ENCODE measurements around the gene SULF2. TPM values are rescaled to one million over a fixed set of nuclear protein-coding genes. Genes with fewer than 3 reads are reported as not detected.
A peak's percentile ranks its signal among the peaks of the same experiment; 100 is the strongest.

SULF2 gene
- total RNA-seq, 1 donor from 2014 or later: 62.1 TPM

DNA sequence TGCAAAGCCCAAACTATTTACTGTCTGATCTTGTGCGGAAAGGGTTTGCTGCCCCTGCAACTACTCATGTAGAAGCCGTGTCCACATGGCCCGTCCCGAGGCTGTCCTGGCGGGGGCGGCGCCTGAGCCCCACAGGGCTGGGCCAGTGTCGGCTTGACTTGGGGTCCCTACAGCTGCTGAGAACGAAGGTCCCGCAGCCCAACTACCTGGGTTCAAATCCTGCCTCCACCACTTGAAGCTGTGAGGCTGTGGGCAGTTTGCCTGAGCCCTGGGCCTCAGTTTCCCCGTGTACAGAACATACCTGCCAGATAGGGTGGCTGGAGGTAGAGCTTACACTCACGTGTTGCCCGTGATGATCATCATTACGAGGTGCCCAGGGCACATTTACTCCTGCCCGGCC is 111.1 kb downstream of the SULF2 start:
- DNase-seq (ENCODE audit: low spot score): no peak
- no peak overlapping the region for H3K4me3 Mint-ChIP-seq (ENCODE audit: unreplicated experiment)
- peaks cover 4% of the 10 kb centered on the region for H3K36me3 Mint-ChIP-seq (ENCODE audit: low read depth, unreplicated experiment)
- no peak overlapping the region for H3K27ac Mint-ChIP-seq (ENCODE audit: unreplicated experiment)
- no peaks in the 10 kb centered on the region for H3K9me3 Mint-ChIP-seq (ENCODE audit: unreplicated experiment)
- H3K4me1 Mint-ChIP-seq (ENCODE audit: unreplicated experiment): peaks cover 6% of the 10 kb centered on the region
- H3K27me3 Mint-ChIP-seq (ENCODE audit: unreplicated experiment): peaks cover 11% of the 10 kb centered on the region
- TF ChIP-seq, protein P1, sequence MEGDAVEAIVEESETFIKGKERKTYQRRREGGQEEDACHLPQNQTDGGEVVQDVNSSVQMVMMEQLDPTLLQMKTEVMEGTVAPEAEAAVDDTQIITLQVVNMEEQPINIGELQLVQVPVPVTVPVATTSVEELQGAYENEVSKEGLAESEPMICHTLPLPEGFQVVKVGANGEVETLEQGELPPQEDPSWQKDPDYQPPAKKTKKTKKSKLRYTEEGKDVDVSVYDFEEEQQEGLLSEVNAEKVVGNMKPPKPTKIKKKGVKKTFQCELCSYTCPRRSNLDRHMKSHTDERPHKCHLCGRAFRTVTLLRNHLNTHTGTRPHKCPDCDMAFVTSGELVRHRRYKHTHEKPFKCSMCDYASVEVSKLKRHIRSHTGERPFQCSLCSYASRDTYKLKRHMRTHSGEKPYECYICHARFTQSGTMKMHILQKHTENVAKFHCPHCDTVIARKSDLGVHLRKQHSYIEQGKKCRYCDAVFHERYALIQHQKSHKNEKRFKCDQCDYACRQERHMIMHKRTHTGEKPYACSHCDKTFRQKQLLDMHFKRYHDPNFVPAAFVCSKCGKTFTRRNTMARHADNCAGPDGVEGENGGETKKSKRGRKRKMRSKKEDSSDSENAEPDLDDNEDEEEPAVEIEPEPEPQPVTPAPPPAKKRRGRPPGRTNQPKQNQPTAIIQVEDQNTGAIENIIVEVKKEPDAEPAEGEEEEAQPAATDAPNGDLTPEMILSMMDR (IDR thresholded peaks at IDR 0.05; ENCODE audit: unreplicated experiment): no peak

DNA sequence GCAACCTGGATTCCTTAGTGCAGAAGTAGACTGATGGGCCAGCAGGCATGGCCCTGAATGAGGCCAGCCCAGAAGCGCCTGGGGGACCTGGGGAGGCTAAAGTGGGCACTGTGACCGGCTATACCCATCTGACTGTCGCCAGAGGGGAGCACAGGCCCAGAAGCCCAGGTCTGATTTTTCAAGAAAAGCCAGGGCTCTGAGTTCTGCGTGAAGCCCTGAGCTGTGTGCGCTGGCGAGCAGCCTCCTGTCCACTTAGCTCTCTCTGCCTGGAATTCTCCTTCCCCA is 111.7 kb downstream of the SULF2 start:
- H3K4me3 Mint-ChIP-seq (ENCODE audit: unreplicated experiment): no peak overlapping the region
- no peak overlapping the region for H3K27ac Mint-ChIP-seq (ENCODE audit: unreplicated experiment)
- H3K36me3 Mint-ChIP-seq (ENCODE audit: low read depth, unreplicated experiment): peaks cover 8% of the 10 kb centered on the region
- no peaks in the 10 kb centered on the region for H3K9me3 Mint-ChIP-seq (ENCODE audit: unreplicated experiment)
- DNase-seq (ENCODE audit: low spot score): no peak
- TF ChIP-seq, protein P1 (IDR thresholded peaks at IDR 0.05; ENCODE audit: unreplicated experiment): no peak
- H3K4me1 Mint-ChIP-seq (ENCODE audit: unreplicated experiment): peaks cover 6% of the 10 kb centered on the region
- H3K27me3 Mint-ChIP-seq (ENCODE audit: unreplicated experiment): peaks cover 14% of the 10 kb centered on the region

DNA sequence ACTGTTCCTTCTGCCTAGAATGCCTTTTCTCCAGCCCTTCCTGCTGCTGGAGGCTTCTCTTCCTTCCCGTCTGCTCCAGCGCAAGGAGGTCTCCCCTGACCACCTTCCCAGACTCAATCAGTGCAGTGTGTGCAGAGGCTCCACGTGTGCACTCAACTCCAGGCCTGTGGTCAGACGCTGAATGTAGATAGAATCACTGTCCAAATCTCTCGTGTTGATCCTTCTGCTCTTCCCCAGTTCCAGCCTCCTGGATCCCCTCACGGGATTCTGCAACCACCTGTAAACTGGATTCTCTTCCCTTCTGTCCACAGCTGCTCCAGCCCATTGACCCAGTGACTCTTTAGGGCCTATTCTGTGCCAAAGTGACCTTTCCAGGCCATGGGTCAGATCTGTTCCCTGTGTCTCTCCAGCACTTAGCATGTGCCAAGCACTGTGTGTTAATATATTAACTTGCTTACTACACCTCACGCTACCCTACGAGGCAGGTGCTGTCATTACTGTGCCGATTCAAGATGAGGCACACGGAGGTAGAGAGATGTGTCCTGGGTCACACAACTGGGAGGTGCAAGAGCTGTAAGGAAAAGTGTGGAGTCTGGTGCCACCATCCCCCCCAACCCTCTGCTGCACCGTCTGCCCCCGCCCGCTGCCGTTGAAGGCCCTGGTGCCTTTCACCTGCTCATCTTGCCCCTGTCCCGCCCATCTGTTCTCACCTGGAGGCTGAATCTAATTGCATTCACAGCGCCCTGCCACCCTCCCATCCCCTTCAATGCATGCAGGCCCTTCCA is 112.2 kb downstream of the SULF2 start:
- TF ChIP-seq, protein P1 (IDR thresholded peaks at IDR 0.05; ENCODE audit: unreplicated experiment): no peak
- Mint-ChIP-seq H3K36me3 (ENCODE audit: low read depth, unreplicated experiment) (peaks cover 9% of the 10 kb centered on the region), H3K27ac (ENCODE audit: unreplicated experiment) (no peak overlapping the region), H3K4me1 (ENCODE audit: unreplicated experiment) (peaks cover 8% of the 10 kb centered on the region), H3K4me3 (ENCODE audit: unreplicated experiment) (peak overlapping the region; percentile 48), H3K9me3 (ENCODE audit: unreplicated experiment) (no peaks in the 10 kb centered on the region), H3K27me3 (ENCODE audit: unreplicated experiment) (peaks cover 14% of the 10 kb centered on the region)
- DNase-seq (ENCODE audit: low spot score): no peak

DNA sequence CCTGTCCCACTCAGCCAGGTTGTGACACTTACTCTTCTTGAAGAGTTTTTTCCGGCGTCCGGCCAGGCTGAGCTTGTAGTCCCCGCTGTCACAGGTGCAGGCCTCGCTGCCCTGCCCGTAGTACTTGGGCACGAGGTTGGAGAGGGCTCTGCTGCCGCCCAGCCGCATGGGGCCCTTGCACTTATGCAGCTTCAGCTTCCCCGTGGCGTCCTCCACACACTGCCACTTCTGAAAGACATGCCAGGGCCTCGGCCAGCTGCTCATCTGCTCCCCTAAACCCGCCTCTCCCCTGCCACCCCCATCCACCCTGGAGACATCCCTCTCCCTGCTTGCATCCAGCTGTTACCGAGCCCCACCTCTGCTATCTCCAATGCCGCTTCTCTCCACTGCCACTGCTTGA is 113.1 kb downstream of the SULF2 start:
- H3K4me1 Mint-ChIP-seq (ENCODE audit: unreplicated experiment): peaks cover 9% of the 10 kb centered on the region
- peaks cover 12% of the 10 kb centered on the region for H3K36me3 Mint-ChIP-seq (ENCODE audit: low read depth, unreplicated experiment)
- TF ChIP-seq, protein P1 (IDR thresholded peaks at IDR 0.05; ENCODE audit: unreplicated experiment): no peak
- no peaks in the 10 kb centered on the region for H3K9me3 Mint-ChIP-seq (ENCODE audit: unreplicated experiment)
- DNase-seq (ENCODE audit: low spot score): no peak
- peaks cover 18% of the 10 kb centered on the region for H3K27me3 Mint-ChIP-seq (ENCODE audit: unreplicated experiment)
- no peak overlapping the region for H3K4me3 Mint-ChIP-seq (ENCODE audit: unreplicated experiment)
- no peak overlapping the region for H3K27ac Mint-ChIP-seq (ENCODE audit: unreplicated experiment)

DNA sequence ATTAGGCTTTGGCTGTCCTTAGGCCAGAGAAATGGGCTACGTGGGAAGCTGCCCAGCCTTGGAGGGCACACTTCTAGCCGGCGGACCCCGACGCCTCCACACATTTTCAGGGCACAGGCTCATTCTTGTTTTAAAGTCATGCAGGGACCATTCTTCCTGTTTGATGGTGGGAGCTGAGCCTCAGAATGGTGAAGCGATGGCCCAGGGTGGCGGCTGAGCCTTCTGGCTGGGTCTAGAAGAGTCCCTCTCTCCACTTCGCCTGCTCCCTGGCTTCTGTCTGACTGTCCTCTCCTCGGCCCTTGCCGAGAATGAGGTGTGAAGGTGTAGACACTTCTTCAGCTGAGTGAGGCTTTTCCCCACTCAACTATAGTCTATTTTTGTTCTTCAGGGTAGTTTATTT is 114.4 kb downstream of the SULF2 start:
- Mint-ChIP-seq H3K27me3 (ENCODE audit: unreplicated experiment) (peaks cover 24% of the 10 kb centered on the region), H3K27ac (ENCODE audit: unreplicated experiment) (no peak overlapping the region), H3K9me3 (ENCODE audit: unreplicated experiment) (no peaks in the 10 kb centered on the region), H3K4me1 (ENCODE audit: unreplicated experiment) (peaks cover 9% of the 10 kb centered on the region), H3K36me3 (ENCODE audit: low read depth, unreplicated experiment) (peaks cover 20% of the 10 kb centered on the region), H3K4me3 (ENCODE audit: unreplicated experiment) (no peak overlapping the region)
- TF ChIP-seq, protein P1 (IDR thresholded peaks at IDR 0.05; ENCODE audit: unreplicated experiment): no peak
- DNase-seq (ENCODE audit: low spot score): no peak

Measured in endothelial cell (in vitro differentiated cells).